Measurements from ENCODE around the gene MBNL3. TPM values are rescaled to one million over a fixed set of nuclear protein-coding genes. Genes with fewer than 3 reads are reported as not detected.

The MBNL3 gene
- total RNA-seq, 1 donor from 2014 or later: 4.5 TPM

- no peak overlapping the region for H3K27ac Mint-ChIP-seq (ENCODE audit: unreplicated experiment)
- H3K4me3 Mint-ChIP-seq (ENCODE audit: unreplicated experiment): no peak overlapping the region
- H3K27me3 Mint-ChIP-seq (ENCODE audit: low read depth): no peaks in the 10 kb centered on the region
- peaks cover 10% of the 10 kb centered on the region for H3K4me1 Mint-ChIP-seq (ENCODE audit: low read depth)
- DNase-seq (ENCODE audit: low spot score): no peak
- no peaks in the 10 kb centered on the region for H3K9me3 Mint-ChIP-seq (ENCODE audit: low read depth)
- no peak for TF ChIP-seq CTCF (IDR thresholded peaks at IDR 0.05)
- no peaks in the 10 kb centered on the region for H3K36me3 Mint-ChIP-seq (ENCODE audit: low read depth)
These were observed 121.5 kb downstream of the MBNL3 start for GRCh38 chrX:132367314-132367713.

GRCh38 chrX:132365490-132365889, 123.3 kb downstream of the MBNL3 start:
- DNase-seq (ENCODE audit: low spot score): no peak
- TF ChIP-seq CTCF (IDR thresholded peaks at IDR 0.05): no peak
- Mint-ChIP-seq H3K27me3 (ENCODE audit: low read depth) (no peaks in the 10 kb centered on the region), H3K36me3 (ENCODE audit: low read depth) (no peaks in the 10 kb centered on the region), H3K4me1 (ENCODE audit: low read depth) (peaks cover 10% of the 10 kb centered on the region), H3K4me3 (ENCODE audit: unreplicated experiment) (no peak overlapping the region), H3K27ac (ENCODE audit: unreplicated experiment) (no peak overlapping the region), H3K9me3 (ENCODE audit: low read depth) (peaks cover 2% of the 10 kb centered on the region)

GRCh38 chrX:132364313-132364712, 124.5 kb downstream of the MBNL3 start:
- H3K9me3 Mint-ChIP-seq (ENCODE audit: low read depth): peaks cover 2% of the 10 kb centered on the region
- H3K27me3 Mint-ChIP-seq (ENCODE audit: low read depth): no peaks in the 10 kb centered on the region
- no peak for TF ChIP-seq CTCF (IDR thresholded peaks at IDR 0.05)
- DNase-seq (ENCODE audit: low spot score): no peak
- H3K27ac Mint-ChIP-seq (ENCODE audit: unreplicated experiment): no peak overlapping the region
- no peak overlapping the region for H3K4me3 Mint-ChIP-seq (ENCODE audit: unreplicated experiment)
- peaks cover 10% of the 10 kb centered on the region for H3K4me1 Mint-ChIP-seq (ENCODE audit: low read depth)
- H3K36me3 Mint-ChIP-seq (ENCODE audit: low read depth): no peaks in the 10 kb centered on the region

GRCh38 chrX:132353430-132353829, 135.4 kb downstream of the MBNL3 start:
- no peaks in the 10 kb centered on the region for H3K36me3 Mint-ChIP-seq (ENCODE audit: low read depth)
- no peak overlapping the region for H3K27ac Mint-ChIP-seq (ENCODE audit: unreplicated experiment)
- peaks cover 7% of the 10 kb centered on the region for H3K9me3 Mint-ChIP-seq (ENCODE audit: low read depth)
- H3K4me3 Mint-ChIP-seq (ENCODE audit: unreplicated experiment): no peak overlapping the region
- TF ChIP-seq CTCF (IDR thresholded peaks at IDR 0.05): no peak
- DNase-seq (ENCODE audit: low spot score): no peak
- no peaks in the 10 kb centered on the region for H3K27me3 Mint-ChIP-seq (ENCODE audit: low read depth)
- H3K4me1 Mint-ChIP-seq (ENCODE audit: low read depth): no peaks in the 10 kb centered on the region

GRCh38 chrX:132336172-132336571, 152.7 kb downstream of the MBNL3 start:
- peaks cover 3% of the 10 kb centered on the region for H3K9me3 Mint-ChIP-seq (ENCODE audit: low read depth)
- no peaks in the 10 kb centered on the region for H3K36me3 Mint-ChIP-seq (ENCODE audit: low read depth)
- no peak overlapping the region for H3K27ac Mint-ChIP-seq (ENCODE audit: unreplicated experiment)
- no peak for DNase-seq (ENCODE audit: low spot score)
- no peaks in the 10 kb centered on the region for H3K4me1 Mint-ChIP-seq (ENCODE audit: low read depth)
- TF ChIP-seq CTCF (IDR thresholded peaks at IDR 0.05): no peak
- H3K27me3 Mint-ChIP-seq (ENCODE audit: low read depth): no peaks in the 10 kb centered on the region
- H3K4me3 Mint-ChIP-seq (ENCODE audit: unreplicated experiment): no peak overlapping the region
